Activated CD8-positive, alpha-beta T cell treated with anti-CD3 and anti-CD28 coated beads for 36 hours (primary cell): ENCODE measurements around the gene BRCA1. TPM values are rescaled to one million over a fixed set of nuclear protein-coding genes. Genes with fewer than 3 reads are reported as not detected.

Experiments used
- ATAC-seq: fragments of 200-7000 bp; cut with Tn5 transposase; one replicate; pipeline ENCODE4 v1.10.0; 2021; ENCODE audit warnings: mild to moderate bottlenecking, moderate library complexity
- CTCF ChIA-PET: fragments of 350-600 bp; sonication (Branson Sonifier 250); formaldehyde crosslinking; loops from one replicate; lab custom pipeline; 2021; ENCODE audit warnings: antibody characterized with exemption; lab: Charles Lee
- POLR2A ChIA-PET: fragments of 350-600 bp; sonication (Branson Sonifier 250); formaldehyde crosslinking; loops from one replicate; lab custom pipeline; 2021; ENCODE audit warnings: antibody characterized with exemption; lab: Charles Lee
- DNase-seq: peaks from one replicate; pipeline ENCODE4 v3.0.0-alpha.2; 2020
- H3K27ac Mint-ChIP-seq: one replicate; pipeline ENCODE4 v1.8.0; 2021; ENCODE audit warnings: mild to moderate bottlenecking, mixed read lengths
- H3K27me3 Mint-ChIP-seq: one replicate; pipeline ENCODE4 v1.8.0; 2021; ENCODE audit warnings: mixed read lengths
- H3K36me3 Mint-ChIP-seq: one replicate; pipeline ENCODE4 v1.8.0; 2021; ENCODE audit warnings: low read depth, mixed read lengths
- H3K4me1 Mint-ChIP-seq: one replicate; pipeline ENCODE4 v1.8.0; 2021; ENCODE audit warnings: low read depth, mixed read lengths
- H3K4me3 Mint-ChIP-seq: one replicate; pipeline ENCODE4 v1.8.0; 2021; ENCODE audit warnings: mild to moderate bottlenecking, moderate library complexity, mixed read lengths
- H3K9me3 Mint-ChIP-seq: one replicate; pipeline ENCODE4 v1.8.0; 2021; ENCODE audit warnings: mixed read lengths
- CTCF ChIP-seq: fragments of 200-600 bp; IDR thresholded peaks from one replicate; pipeline ENCODE4 v1.8.0; 2022; ENCODE audit warnings: antibody characterized with exemption, mild to moderate bottlenecking
- intact Hi-C: fragments of 100-400 bp; cut with micrococcal nuclease; formaldehyde crosslinking; loops from one replicate; pipeline ENCODE4 v1.10.0; 2022
- total RNA-seq, 2 experiments: library from RNA; stranded (reverse); gene quantifications; one replicate each; pipeline ENCODE4 v1.2.3, GENCODE V29; 2021

The BRCA1 gene
- total RNA-seq, 2 experiments from 2014 or later, result 84.5 to 92.9 TPM

- intact Hi-C loops, result loop anchor here (10.0 kb wide), 1 partner anchor 199 kb away; the partner anchor contains the start of gene TMEM106A
- H3K27me3 Mint-ChIP-seq, result no peaks in the 10 kb centered on the region
- no peaks in the 10 kb centered on the region for H3K36me3 Mint-ChIP-seq
- peaks cover 27% of the 10 kb centered on the region for H3K4me1 Mint-ChIP-seq
- no peak overlapping the region for H3K4me3 Mint-ChIP-seq
- TF ChIP-seq CTCF, result no peak
- ChIA-PET CTCF (no interaction called here), POLR2A (interaction anchor here (1.0 to 6.4 kb wide), 3 partner anchors 14 to 299 kb away, joined by 3 to 36 read pairs (median 13); partner anchors contain the start of gene RPL27)
- DNase-seq, result no peak
- H3K27ac Mint-ChIP-seq, result no peak overlapping the region
- ATAC-seq, result no peak
- H3K9me3 Mint-ChIP-seq, result no peaks in the 10 kb centered on the region
Observed at GRCh38 chr17:43016216-43016615, 108.9 kb downstream of the BRCA1 start.

GRCh38 chr17:43015579-43015978 is 109.6 kb downstream of the BRCA1 start:
- Mint-ChIP-seq H3K9me3 (no peaks in the 10 kb centered on the region), H3K4me3 (no peak overlapping the region), H3K4me1 (peaks cover 24% of the 10 kb centered on the region), H3K27ac (no peak overlapping the region), H3K27me3 (no peaks in the 10 kb centered on the region), H3K36me3 (no peaks in the 10 kb centered on the region)
- intact Hi-C loops, result loop anchor here (10.0 kb wide), 1 partner anchor 199 kb away; the partner anchor contains the start of gene TMEM106A
- no peak for DNase-seq
- POLR2A ChIA-PET, result interaction anchor here (1.0 to 6.4 kb wide), 4 partner anchors 9 to 300 kb away, joined by 3 to 36 read pairs (median 8); partner anchors contain the start of genes IFI35 and RPL27
- no peak for TF ChIP-seq CTCF
- no peak for ATAC-seq
- CTCF ChIA-PET, result interaction anchor here (1.6 kb wide), 1 partner anchor 8 kb away, joined by 4 read pairs; no protein-coding TSS in a partner anchor

GRCh38 chr17:43014649-43015542 is 110.3 kb downstream of the BRCA1 start:
- Mint-ChIP-seq H3K36me3 (peaks cover 3% of the 10 kb centered on the region), H3K27me3 (no peaks in the 10 kb centered on the region), H3K4me1 (peaks cover 24% of the 10 kb centered on the region), H3K4me3 (no peak overlapping the region), H3K27ac (no peak overlapping the region), H3K9me3 (no peaks in the 10 kb centered on the region)
- ChIA-PET CTCF (interaction anchor here (1.0 to 1.6 kb wide), 2 partner anchors 9 to 18 kb away, joined by 3 to 4 read pairs; no protein-coding TSS in a partner anchor), POLR2A (interaction anchor here (1.0 to 6.4 kb wide), 4 partner anchors 8 to 301 kb away, joined by 4 to 36 read pairs (median 8); partner anchors contain the start of genes IFI35 and RPL27)
- DNase-seq (no peak), ATAC-seq (no peak)
- no peak for TF ChIP-seq CTCF
- intact Hi-C loops, result loop anchor here (10.0 kb wide), 1 partner anchor 200 kb away; the partner anchor contains the start of gene TMEM106A

- Mint-ChIP-seq H3K4me3 (no peak overlapping the region), H3K4me1 (peaks cover 17% of the 10 kb centered on the region), H3K9me3 (no peaks in the 10 kb centered on the region), H3K36me3 (peaks cover 3% of the 10 kb centered on the region), H3K27me3 (no peaks in the 10 kb centered on the region), H3K27ac (no peak overlapping the region)
- ATAC-seq (no peak), DNase-seq (no peak)
- CTCF ChIA-PET, result interaction anchor here (1.0 to 1.6 kb wide), 3 partner anchors 10 to 18 kb away, joined by 3 to 7 read pairs (median 4); no protein-coding TSS in a partner anchor
- POLR2A ChIA-PET, result interaction anchor here (1.0 to 6.4 kb wide), 5 partner anchors 8 to 302 kb away, joined by 4 to 36 read pairs (median 13); partner anchors contain the start of genes IFI35 and RPL27
- intact Hi-C loops, result loop anchor here (10.0 kb wide), 1 partner anchor 201 kb away; the partner anchor contains the start of gene TMEM106A
- TF ChIP-seq CTCF, result no peak
Observed at GRCh38 chr17:43014020-43014648, 111.0 kb downstream of the BRCA1 start.
